Skeletal muscle satellite cell (primary cell): ENCODE measurements around the gene ZMYM1.
"Not testable (repeated sequence)": the region's sequence is repeated elsewhere in the genome, so short reads cannot be mapped to it uniquely, and the experiment has no call there.

Source experiments
- H3K27me3 ChIP-seq: 2 replicates; pipeline ENCODE4 v1.7.0; 2013; ENCODE audit warnings: low read length; ENCODE audit not compliant: control insufficient read depth, insufficient read depth
- H3K36me3 ChIP-seq: 2 replicates; pipeline ENCODE4 v1.7.0; 2013; ENCODE audit warnings: mild to moderate bottlenecking, control low read depth, low read length; ENCODE audit not compliant: insufficient read depth
- H3K4me1 ChIP-seq: 2 replicates; pipeline ENCODE4 v1.7.0; 2013; ENCODE audit warnings: low read length; ENCODE audit not compliant: control insufficient read depth, insufficient read depth
- H3K4me2 ChIP-seq: 2 replicates; pipeline ENCODE4 v1.7.0; 2013; ENCODE audit warnings: mild to moderate bottlenecking, low read length
- H3K4me3 ChIP-seq: 2 replicates; pipeline ENCODE4 v1.7.0; 2013; ENCODE audit warnings: low read length
- H3K9ac ChIP-seq: 2 replicates; pipeline ENCODE4 v1.7.0; 2013; ENCODE audit warnings: mild to moderate bottlenecking, low read depth, low read length, moderate library complexity
- H3K9me3 ChIP-seq: replicated peaks from 2 replicates; pipeline ENCODE4 v1.7.0; 2013; ENCODE audit warnings: mild to moderate bottlenecking, control low read depth, low read length

ZMYM1 gene

GRCh38 chr1:35137590-35137989, 58.4 kb downstream of the ZMYM1 start:
- H3K9me3 ChIP-seq, H3K4me3 ChIP-seq, H3K36me3 ChIP-seq, H3K27me3 ChIP-seq, H3K4me2 ChIP-seq, H3K9ac ChIP-seq, H3K4me1 ChIP-seq: not testable (repeated sequence)

- not testable (repeated sequence) for H3K36me3 ChIP-seq, H3K4me1 ChIP-seq, H3K4me2 ChIP-seq, H3K9me3 ChIP-seq, H3K9ac ChIP-seq, H3K4me3 ChIP-seq, H3K27me3 ChIP-seq
These were observed 63.1 kb downstream of the ZMYM1 start for GRCh38 chr1:35142294-35142693.

GRCh38 chr1:35142728-35143127, 63.5 kb downstream of the ZMYM1 start:
- H3K27me3 ChIP-seq, H3K9me3 ChIP-seq, H3K9ac ChIP-seq: not testable (repeated sequence)

GRCh38 chr1:35143737-35144508, 64.7 kb downstream of the ZMYM1 start:
- H3K4me2 ChIP-seq, result no peak overlapping the region
- no peak overlapping the region for H3K9ac ChIP-seq
- H3K9me3 ChIP-seq, result no peaks in the 10 kb centered on the region
- H3K4me1 ChIP-seq, result no peaks in the 10 kb centered on the region
- H3K36me3 ChIP-seq, result no peaks in the 10 kb centered on the region
- peaks cover 2% of the 10 kb centered on the region for H3K27me3 ChIP-seq
- H3K4me3 ChIP-seq, result no peak overlapping the region

More at GRCh38 chr1:35142728-35143127, 63.5 kb downstream of the ZMYM1 start:
- H3K4me1 ChIP-seq, H3K4me2 ChIP-seq, H3K4me3 ChIP-seq, H3K36me3 ChIP-seq: not testable (repeated sequence)

GRCh38 chr1:35145892-35146549, 66.8 kb downstream of the ZMYM1 start:
- not testable (repeated sequence) for H3K4me1 ChIP-seq, H3K36me3 ChIP-seq, H3K9me3 ChIP-seq, H3K27me3 ChIP-seq, H3K9ac ChIP-seq, H3K4me3 ChIP-seq
- peak overlapping the region; percentile 71 for H3K4me2 ChIP-seq

- Histone ChIP-seq H3K9ac (no peak overlapping the region), H3K9me3 (no peaks in the 10 kb centered on the region), H3K4me2 (no peak overlapping the region), H3K4me1 (no peaks in the 10 kb centered on the region), H3K4me3 (no peak overlapping the region), H3K36me3 (no peaks in the 10 kb centered on the region), H3K27me3 (no peaks in the 10 kb centered on the region)
These were observed 72.0 kb downstream of the ZMYM1 start for GRCh38 chr1:35151220-35151619.

GRCh38 chr1:35164893-35165292, 85.7 kb downstream of the ZMYM1 start:
- H3K4me3 ChIP-seq, result no peak overlapping the region
- no peak overlapping the region for H3K4me2 ChIP-seq
- H3K36me3 ChIP-seq, result no peaks in the 10 kb centered on the region

More at GRCh38 chr1:35164893-35165292, 85.7 kb downstream of the ZMYM1 start:
- Histone ChIP-seq H3K9me3 (no peaks in the 10 kb centered on the region), H3K4me1 (no peaks in the 10 kb centered on the region), H3K27me3 (no peaks in the 10 kb centered on the region), H3K9ac (no peak overlapping the region)
